SIG-M5 treated with dmso at 0.1 percent for 504 hours (cell line): Measurements from ENCODE around the gene NDFIP2.
A peak's percentile ranks its signal among the peaks of the same experiment; 100 is the strongest.
"Not testable (repeated sequence)": the region's sequence is repeated elsewhere in the genome, so short reads cannot be mapped to it uniquely, and the experiment has no call there.

Experiments used
- DNase-seq: peaks from one replicate; lab custom pipeline; 2025; ENCODE audit not compliant: unreplicated experiment; lab: John Stamatoyannopoulos, UW

NDFIP2 gene

GRCh38 chr13:79585033-79585432 is 104.1 kb downstream of the NDFIP2 start:
- no peak for DNase-seq

- DNase-seq, result no peak
Observed at GRCh38 chr13:79589603-79590393, 108.8 kb downstream of the NDFIP2 start.

GRCh38 chr13:79590394-79590676 is 109.4 kb downstream of the NDFIP2 start:
- no peak for DNase-seq

GRCh38 chr13:79591493-79591892 is 110.5 kb downstream of the NDFIP2 start:
- no peak for DNase-seq

- no peak for DNase-seq
Observed at GRCh38 chr13:79593121-79593520, 112.2 kb downstream of the NDFIP2 start.

GRCh38 chr13:79593641-79594275 is 112.8 kb downstream of the NDFIP2 start:
- DNase-seq, result no peak

GRCh38 chr13:79600146-79600545 is 119.2 kb downstream of the NDFIP2 start:
- not testable (repeated sequence) for DNase-seq

- DNase-seq, result no peak
Observed at GRCh38 chr13:79602936-79603335, 122.0 kb downstream of the NDFIP2 start.

GRCh38 chr13:79604752-79605151 is 123.8 kb downstream of the NDFIP2 start:
- DNase-seq, result peak; percentile 75
